ENCODE results near the gene METTL13.

METTL13 gene

DNA sequence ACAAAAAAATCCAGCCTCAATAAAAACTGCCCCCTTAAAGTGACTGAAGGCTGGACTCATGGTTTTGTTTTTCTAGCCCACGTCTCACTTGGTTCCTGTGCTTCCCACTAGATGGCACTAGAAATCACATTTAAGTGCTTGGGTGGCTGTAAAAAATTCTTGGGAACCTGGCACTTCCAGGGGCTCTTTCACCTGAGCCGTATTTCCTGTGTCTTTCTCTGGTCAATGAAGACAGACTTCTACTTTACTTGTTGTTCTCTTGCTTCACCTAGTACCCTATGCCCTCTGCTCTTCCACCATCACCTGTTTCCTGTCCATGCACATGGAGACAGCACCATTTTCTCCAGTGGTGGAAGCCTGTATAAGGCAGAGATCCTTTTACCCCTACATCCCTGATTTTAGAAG lies 20.0 kb downstream of the METTL13 start:
- Histone ChIP-seq H4K20me1 (ENCODE audit: insufficient read depth, low read length) (no peaks in the 10 kb centered on the region), H3K27ac (ENCODE audit: low read length) (no peak overlapping the region), H3K9me2 (replicated peaks; ENCODE audit: insufficient read depth, low read length) (no peaks in the 10 kb centered on the region), H3K9ac (ENCODE audit: low read length) (no peak overlapping the region), H3K36me3 (replicated peaks; ENCODE audit: insufficient read depth, low read length) (no peaks in the 10 kb centered on the region), H3K27me3 (replicated peaks; ENCODE audit: insufficient read depth, low read length) (no peaks in the 10 kb centered on the region), H3K4me2 (ENCODE audit: low read depth, low read length) (no peak overlapping the region), H3K4me3 (ENCODE audit: low read length) (no peak overlapping the region), H3K4me1 (ENCODE audit: low read length) (peaks cover 7% of the 10 kb centered on the region), H2AFZ (ENCODE audit: low read length) (no peak overlapping the region), H3K9me3 (replicated peaks; ENCODE audit: insufficient read depth, low read length) (no peaks in the 10 kb centered on the region), H3F3A (ENCODE audit: insufficient read depth, low read length) (no peaks in the 10 kb centered on the region), H3K79me2 (ENCODE audit: low read length) (no peaks in the 10 kb centered on the region)
- TF ChIP-seq, protein P1, sequence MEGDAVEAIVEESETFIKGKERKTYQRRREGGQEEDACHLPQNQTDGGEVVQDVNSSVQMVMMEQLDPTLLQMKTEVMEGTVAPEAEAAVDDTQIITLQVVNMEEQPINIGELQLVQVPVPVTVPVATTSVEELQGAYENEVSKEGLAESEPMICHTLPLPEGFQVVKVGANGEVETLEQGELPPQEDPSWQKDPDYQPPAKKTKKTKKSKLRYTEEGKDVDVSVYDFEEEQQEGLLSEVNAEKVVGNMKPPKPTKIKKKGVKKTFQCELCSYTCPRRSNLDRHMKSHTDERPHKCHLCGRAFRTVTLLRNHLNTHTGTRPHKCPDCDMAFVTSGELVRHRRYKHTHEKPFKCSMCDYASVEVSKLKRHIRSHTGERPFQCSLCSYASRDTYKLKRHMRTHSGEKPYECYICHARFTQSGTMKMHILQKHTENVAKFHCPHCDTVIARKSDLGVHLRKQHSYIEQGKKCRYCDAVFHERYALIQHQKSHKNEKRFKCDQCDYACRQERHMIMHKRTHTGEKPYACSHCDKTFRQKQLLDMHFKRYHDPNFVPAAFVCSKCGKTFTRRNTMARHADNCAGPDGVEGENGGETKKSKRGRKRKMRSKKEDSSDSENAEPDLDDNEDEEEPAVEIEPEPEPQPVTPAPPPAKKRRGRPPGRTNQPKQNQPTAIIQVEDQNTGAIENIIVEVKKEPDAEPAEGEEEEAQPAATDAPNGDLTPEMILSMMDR (IDR thresholded peaks at IDR 0.05; ENCODE audit: low read length): peak; percentile 85
- TF ChIP-seq EZH2phosphoT487 (IDR thresholded peaks at IDR 0.05; ENCODE audit: low read length): no peak
- TF ChIP-seq EZH2 (optimal IDR thresholded peaks at IDR 0.05; ENCODE audit: low read depth, low read length): no peak
- DNase-seq: peak; percentile 41

DNA sequence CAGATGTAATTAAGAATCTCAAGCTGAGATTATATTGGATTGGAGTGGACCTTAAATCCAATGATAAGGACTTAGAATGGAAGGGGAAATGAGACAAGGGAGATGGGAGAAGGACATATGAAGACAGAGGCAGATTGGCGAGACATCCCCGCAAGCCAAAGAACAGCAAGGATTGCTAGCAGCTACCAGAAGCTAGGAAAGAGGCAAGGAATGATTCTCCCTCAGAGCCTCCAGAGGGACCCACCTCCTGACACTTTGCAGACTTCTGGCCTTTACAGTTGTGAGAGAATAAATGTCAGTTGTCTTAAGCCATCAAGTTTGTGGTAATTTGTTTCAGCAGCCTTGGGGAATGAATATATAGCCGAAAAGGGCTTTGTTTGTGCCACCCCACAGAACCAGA lies 20.7 kb downstream of the METTL13 start:
- no peak for TF ChIP-seq EZH2phosphoT487 (IDR thresholded peaks at IDR 0.05; ENCODE audit: low read length)
- no peak for TF ChIP-seq EZH2 (optimal IDR thresholded peaks at IDR 0.05; ENCODE audit: low read depth, low read length)
- TF ChIP-seq, protein P1 (IDR thresholded peaks at IDR 0.05; ENCODE audit: low read length): no peak
- Histone ChIP-seq H3K27ac (ENCODE audit: low read length) (no peak overlapping the region), H3K4me2 (ENCODE audit: low read depth, low read length) (no peak overlapping the region)

DNA sequence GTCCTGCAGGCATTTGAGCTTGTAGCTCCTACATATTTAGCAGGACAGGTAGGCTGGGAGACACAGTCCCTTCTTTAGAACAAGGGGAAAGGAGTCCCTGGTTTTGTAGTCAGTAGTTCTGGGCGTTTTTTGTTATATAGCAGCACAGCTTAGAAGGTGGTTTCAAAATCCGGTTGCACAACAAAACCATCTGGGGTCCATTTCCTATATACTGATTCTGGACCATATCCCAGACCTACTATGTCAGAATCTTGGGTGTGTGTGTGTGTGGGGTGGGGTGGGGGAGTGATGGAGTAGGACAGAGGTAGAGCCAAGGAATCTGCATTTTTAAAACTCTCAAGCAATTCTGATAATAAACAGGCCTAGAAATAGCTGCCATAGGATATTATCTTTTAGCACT lies 21.6 kb downstream of the METTL13 start:
- Histone ChIP-seq H3K27ac (ENCODE audit: low read length) (no peak overlapping the region), H3K79me2 (ENCODE audit: low read length) (no peaks in the 10 kb centered on the region), H3K4me1 (ENCODE audit: low read length) (peaks cover 7% of the 10 kb centered on the region), H3K36me3 (replicated peaks; ENCODE audit: insufficient read depth, low read length) (no peaks in the 10 kb centered on the region), H3K4me2 (ENCODE audit: low read depth, low read length) (no peak overlapping the region), H3F3A (ENCODE audit: insufficient read depth, low read length) (no peaks in the 10 kb centered on the region), H3K9ac (ENCODE audit: low read length) (no peak overlapping the region), H4K20me1 (ENCODE audit: insufficient read depth, low read length) (no peaks in the 10 kb centered on the region), H2AFZ (ENCODE audit: low read length) (no peak overlapping the region), H3K4me3 (ENCODE audit: low read length) (no peak overlapping the region), H3K27me3 (replicated peaks; ENCODE audit: insufficient read depth, low read length) (no peaks in the 10 kb centered on the region), H3K9me2 (replicated peaks; ENCODE audit: insufficient read depth, low read length) (no peaks in the 10 kb centered on the region), H3K9me3 (replicated peaks; ENCODE audit: insufficient read depth, low read length) (no peaks in the 10 kb centered on the region)
- TF ChIP-seq, protein P1 (IDR thresholded peaks at IDR 0.05; ENCODE audit: low read length): no peak
- TF ChIP-seq EZH2 (optimal IDR thresholded peaks at IDR 0.05; ENCODE audit: low read depth, low read length): no peak
- TF ChIP-seq EZH2phosphoT487 (IDR thresholded peaks at IDR 0.05; ENCODE audit: low read length): no peak
- DNase-seq: no peak

More for the DNA sequence above, 20.7 kb downstream of the METTL13 start:
- Histone ChIP-seq H4K20me1 (ENCODE audit: insufficient read depth, low read length) (no peaks in the 10 kb centered on the region), H3K9ac (ENCODE audit: low read length) (no peak overlapping the region), H3K36me3 (replicated peaks; ENCODE audit: insufficient read depth, low read length) (no peaks in the 10 kb centered on the region), H3K4me1 (ENCODE audit: low read length) (peaks cover 7% of the 10 kb centered on the region), H3K79me2 (ENCODE audit: low read length) (no peaks in the 10 kb centered on the region), H3K9me3 (replicated peaks; ENCODE audit: insufficient read depth, low read length) (no peaks in the 10 kb centered on the region), H3K9me2 (replicated peaks; ENCODE audit: insufficient read depth, low read length) (no peaks in the 10 kb centered on the region), H3F3A (ENCODE audit: insufficient read depth, low read length) (no peaks in the 10 kb centered on the region), H3K4me3 (ENCODE audit: low read length) (no peak overlapping the region), H3K27me3 (replicated peaks; ENCODE audit: insufficient read depth, low read length) (no peaks in the 10 kb centered on the region), H2AFZ (ENCODE audit: low read length) (no peak overlapping the region)
- no peak for DNase-seq
